Measurements from ENCODE around the gene NCF4.

The NCF4 gene

DNA sequence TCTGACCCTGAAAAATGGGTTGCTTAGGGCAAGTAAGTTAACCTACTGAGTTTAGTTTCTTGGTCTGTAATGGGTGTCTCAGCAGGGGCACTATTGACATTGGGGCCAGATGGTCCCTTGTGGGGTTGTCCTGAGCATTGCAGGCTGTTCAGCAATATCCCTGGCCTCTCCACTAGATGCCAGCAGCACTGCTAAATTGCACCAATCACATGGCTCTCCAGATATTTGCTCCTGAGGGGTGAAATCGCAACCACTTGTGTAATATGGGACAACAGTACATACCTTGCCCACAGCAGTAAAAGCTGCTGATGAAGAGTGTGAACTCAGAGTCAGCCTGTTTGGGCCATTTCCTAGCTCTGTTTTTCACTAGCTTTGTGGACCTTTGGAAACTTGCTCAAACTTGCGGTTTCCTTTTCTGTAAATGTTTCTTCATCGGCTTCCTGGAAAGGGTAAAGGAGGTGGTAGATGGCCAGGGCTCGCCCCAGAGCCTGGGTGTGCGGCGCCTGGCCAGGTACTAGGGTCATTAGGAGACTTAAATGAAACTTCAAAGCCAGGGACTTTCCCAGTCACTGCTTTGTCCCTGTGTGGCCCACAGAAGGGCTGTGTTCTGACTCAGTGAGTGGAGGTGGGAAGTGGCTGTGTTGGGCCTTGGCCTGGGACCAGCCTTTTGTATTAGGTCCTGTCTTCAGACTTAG, 13.0 kb downstream of the NCF4 start:
- no peak overlapping the region for H3K4me3 ChIP-seq (ENCODE audit: insufficient read depth, low read depth, low read length, poor library complexity, severe bottlenecking)
- DNase-seq = no peak
- H3K27ac ChIP-seq (ENCODE audit: insufficient read depth, low read length, poor library complexity, severe bottlenecking) = peak overlapping the region; percentile 7
- no peaks in the 10 kb centered on the region for H3K36me3 ChIP-seq (ENCODE audit: control insufficient read depth, insufficient read depth, low read length)
- H3K27me3 ChIP-seq (replicated peaks; ENCODE audit: control insufficient read depth, insufficient read depth, low read length, poor library complexity, severe bottlenecking) = no peaks in the 10 kb centered on the region
- no peaks in the 10 kb centered on the region for H3K9me3 ChIP-seq (ENCODE audit: control insufficient read depth, low read length)
- H3K4me1 ChIP-seq (ENCODE audit: control insufficient read depth, insufficient read depth, low read length, poor library complexity, severe bottlenecking) = peaks cover 11% of the 10 kb centered on the region

- Histone ChIP-seq H3K27me3 (replicated peaks; ENCODE audit: control insufficient read depth, insufficient read depth, low read length, poor library complexity, severe bottlenecking) (no peaks in the 10 kb centered on the region), H3K4me1 (ENCODE audit: control insufficient read depth, insufficient read depth, low read length, poor library complexity, severe bottlenecking) (peaks cover 11% of the 10 kb centered on the region), H3K4me3 (ENCODE audit: insufficient read depth, low read depth, low read length, poor library complexity, severe bottlenecking) (no peak overlapping the region), H3K27ac (ENCODE audit: insufficient read depth, low read length, poor library complexity, severe bottlenecking) (no peak overlapping the region), H3K36me3 (ENCODE audit: control insufficient read depth, insufficient read depth, low read length) (no peaks in the 10 kb centered on the region), H3K9me3 (ENCODE audit: control insufficient read depth, low read length) (no peaks in the 10 kb centered on the region)
- DNase-seq = no peak
Observed at GRCh38 chr22:36874309-36874696, 13.5 kb downstream of the NCF4 start.

GRCh38 chr22:36874736-36875135, 13.9 kb downstream of the NCF4 start:
- H3K4me3 ChIP-seq (ENCODE audit: insufficient read depth, low read depth, low read length, poor library complexity, severe bottlenecking) = no peak overlapping the region
- H3K36me3 ChIP-seq (ENCODE audit: control insufficient read depth, insufficient read depth, low read length) = no peaks in the 10 kb centered on the region
- DNase-seq = no peak
- no peaks in the 10 kb centered on the region for H3K27me3 ChIP-seq (replicated peaks; ENCODE audit: control insufficient read depth, insufficient read depth, low read length, poor library complexity, severe bottlenecking)
- no peaks in the 10 kb centered on the region for H3K9me3 ChIP-seq (ENCODE audit: control insufficient read depth, low read length)
- H3K27ac ChIP-seq (ENCODE audit: insufficient read depth, low read length, poor library complexity, severe bottlenecking) = no peak overlapping the region
- peaks cover 11% of the 10 kb centered on the region for H3K4me1 ChIP-seq (ENCODE audit: control insufficient read depth, insufficient read depth, low read length, poor library complexity, severe bottlenecking)

DNA sequence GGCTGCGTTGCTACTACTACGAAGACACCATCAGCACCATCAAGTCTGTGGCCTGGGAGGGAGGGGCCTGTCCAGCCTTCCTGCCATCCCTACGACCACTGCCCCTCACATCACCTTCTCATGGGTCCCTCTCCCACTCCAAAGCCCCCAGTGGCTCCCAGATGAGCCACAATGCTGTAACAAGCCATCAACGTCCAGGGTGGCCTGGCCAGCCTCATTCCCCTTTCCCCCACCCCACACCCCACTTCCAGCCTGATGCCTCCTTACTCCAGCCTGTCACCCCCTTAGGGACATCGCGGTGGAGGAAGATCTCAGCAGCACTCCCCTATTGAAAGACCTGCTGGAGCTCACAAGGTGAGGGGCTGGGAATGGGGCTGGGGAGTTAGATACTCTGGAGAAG, 14.9 kb downstream of the NCF4 start:
- Histone ChIP-seq H3K4me1 (ENCODE audit: control insufficient read depth, insufficient read depth, low read length, poor library complexity, severe bottlenecking) (peaks cover 11% of the 10 kb centered on the region), H3K4me3 (ENCODE audit: insufficient read depth, low read depth, low read length, poor library complexity, severe bottlenecking) (no peak overlapping the region), H3K27ac (ENCODE audit: insufficient read depth, low read length, poor library complexity, severe bottlenecking) (no peak overlapping the region), H3K9me3 (ENCODE audit: control insufficient read depth, low read length) (peaks cover 5% of the 10 kb centered on the region), H3K27me3 (replicated peaks; ENCODE audit: control insufficient read depth, insufficient read depth, low read length, poor library complexity, severe bottlenecking) (no peaks in the 10 kb centered on the region), H3K36me3 (ENCODE audit: control insufficient read depth, insufficient read depth, low read length) (no peaks in the 10 kb centered on the region)
- DNase-seq = no peak

GRCh38 chr22:36879775-36880174, 19.0 kb downstream of the NCF4 start:
- no peak overlapping the region for H3K4me3 ChIP-seq (ENCODE audit: insufficient read depth, low read depth, low read length, poor library complexity, severe bottlenecking)
- H3K4me1 ChIP-seq (ENCODE audit: control insufficient read depth, insufficient read depth, low read length, poor library complexity, severe bottlenecking) = no peaks in the 10 kb centered on the region
- no peaks in the 10 kb centered on the region for H3K36me3 ChIP-seq (ENCODE audit: control insufficient read depth, insufficient read depth, low read length)
- H3K27me3 ChIP-seq (replicated peaks; ENCODE audit: control insufficient read depth, insufficient read depth, low read length, poor library complexity, severe bottlenecking) = no peaks in the 10 kb centered on the region
- no peak overlapping the region for H3K27ac ChIP-seq (ENCODE audit: insufficient read depth, low read length, poor library complexity, severe bottlenecking)
- DNase-seq = no peak
- H3K9me3 ChIP-seq (ENCODE audit: control insufficient read depth, low read length) = peaks cover 12% of the 10 kb centered on the region

DNA sequence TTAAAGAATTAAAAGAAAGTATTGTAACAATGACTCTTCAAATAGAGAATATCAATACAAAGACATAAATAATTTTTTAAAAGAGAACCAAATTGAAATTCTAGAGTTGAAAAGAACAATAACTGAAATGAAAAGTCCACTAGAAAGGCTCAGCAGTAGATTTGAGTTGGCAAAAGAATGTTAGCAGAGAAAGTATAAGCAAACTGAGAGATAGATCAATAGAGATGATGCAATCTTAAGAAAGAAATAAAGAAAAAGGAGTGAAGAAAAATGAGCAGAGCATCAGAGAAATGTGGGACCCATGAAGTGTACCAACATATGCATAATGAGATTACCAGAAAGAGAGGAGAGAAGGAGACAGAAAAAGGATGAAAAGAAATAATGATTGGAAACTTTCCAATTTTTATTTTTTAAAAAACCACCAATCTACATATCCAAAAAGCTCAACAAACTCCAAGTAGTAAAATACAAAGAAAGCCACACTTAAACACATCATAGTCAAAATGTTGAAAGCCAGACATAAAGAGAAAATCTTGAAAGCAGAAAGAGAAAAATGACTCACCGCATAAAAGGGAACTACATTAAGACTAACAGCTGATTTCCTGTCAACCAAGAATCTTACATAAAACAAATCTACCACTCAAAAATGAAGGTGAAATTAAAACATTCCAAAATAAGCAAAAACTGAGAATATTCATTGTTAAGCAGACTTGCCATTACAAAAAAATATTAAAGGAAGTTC, 20.9 kb downstream of the NCF4 start:
- DNase-seq = no peak
- H3K4me3 ChIP-seq (ENCODE audit: insufficient read depth, low read depth, low read length, poor library complexity, severe bottlenecking) = no peak overlapping the region
- no peaks in the 10 kb centered on the region for H3K4me1 ChIP-seq (ENCODE audit: control insufficient read depth, insufficient read depth, low read length, poor library complexity, severe bottlenecking)
- H3K9me3 ChIP-seq (ENCODE audit: control insufficient read depth, low read length) = peaks cover 12% of the 10 kb centered on the region
- H3K27me3 ChIP-seq (replicated peaks; ENCODE audit: control insufficient read depth, insufficient read depth, low read length, poor library complexity, severe bottlenecking) = no peaks in the 10 kb centered on the region
- H3K36me3 ChIP-seq (ENCODE audit: control insufficient read depth, insufficient read depth, low read length) = no peaks in the 10 kb centered on the region
- H3K27ac ChIP-seq (ENCODE audit: insufficient read depth, low read length, poor library complexity, severe bottlenecking) = no peak overlapping the region

DNA sequence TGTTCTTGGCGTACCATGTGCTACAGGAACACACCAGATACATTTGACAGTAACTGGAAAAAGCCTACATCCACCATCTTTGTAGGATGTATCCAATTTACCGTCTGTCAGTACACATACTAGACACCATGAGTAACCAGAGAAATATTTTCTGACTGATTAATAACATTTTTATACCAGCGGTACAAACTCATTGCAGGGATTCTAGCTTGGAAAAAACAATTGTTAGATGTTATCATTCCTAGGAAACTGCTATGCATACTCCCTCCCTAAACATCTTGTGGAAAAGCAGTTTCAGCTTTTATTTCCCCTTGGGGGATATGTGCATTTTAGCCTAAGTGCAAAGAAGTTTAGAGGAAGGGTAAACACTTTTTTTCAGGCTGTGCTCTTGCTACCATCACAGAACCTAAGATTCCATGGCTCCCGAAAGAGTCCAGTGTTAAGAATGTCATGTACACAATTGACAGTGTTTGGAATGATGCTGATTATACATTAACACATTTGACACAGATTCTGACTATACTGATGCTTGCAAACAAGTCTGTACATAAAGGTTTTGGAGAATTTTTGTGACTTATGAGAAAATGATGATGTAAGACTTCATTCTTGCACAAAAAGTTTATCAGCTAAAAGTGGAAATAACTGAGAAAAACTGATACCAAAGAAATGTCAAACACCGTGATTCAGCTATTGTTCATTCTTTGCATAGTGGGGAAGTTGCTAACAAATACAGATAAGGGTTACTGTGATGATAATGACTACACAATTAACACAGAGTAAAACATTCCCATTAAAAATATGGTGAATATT, 23.7 kb downstream of the NCF4 start:
- Histone ChIP-seq H3K4me1 (ENCODE audit: control insufficient read depth, insufficient read depth, low read length, poor library complexity, severe bottlenecking) (no peaks in the 10 kb centered on the region), H3K4me3 (ENCODE audit: insufficient read depth, low read depth, low read length, poor library complexity, severe bottlenecking) (no peak overlapping the region), H3K36me3 (ENCODE audit: control insufficient read depth, insufficient read depth, low read length) (no peaks in the 10 kb centered on the region), H3K27ac (ENCODE audit: insufficient read depth, low read length, poor library complexity, severe bottlenecking) (no peak overlapping the region), H3K9me3 (ENCODE audit: control insufficient read depth, low read length) (peaks cover 12% of the 10 kb centered on the region), H3K27me3 (replicated peaks; ENCODE audit: control insufficient read depth, insufficient read depth, low read length, poor library complexity, severe bottlenecking) (no peaks in the 10 kb centered on the region)
- DNase-seq = no peak

- H3K4me3 ChIP-seq (ENCODE audit: insufficient read depth, low read depth, low read length, poor library complexity, severe bottlenecking) = no peak overlapping the region
- H3K27me3 ChIP-seq (replicated peaks; ENCODE audit: control insufficient read depth, insufficient read depth, low read length, poor library complexity, severe bottlenecking) = no peaks in the 10 kb centered on the region
- H3K9me3 ChIP-seq (ENCODE audit: control insufficient read depth, low read length) = peaks cover 9% of the 10 kb centered on the region
- no peaks in the 10 kb centered on the region for H3K36me3 ChIP-seq (ENCODE audit: control insufficient read depth, insufficient read depth, low read length)
- H3K27ac ChIP-seq (ENCODE audit: insufficient read depth, low read length, poor library complexity, severe bottlenecking) = no peak overlapping the region
- H3K4me1 ChIP-seq (ENCODE audit: control insufficient read depth, insufficient read depth, low read length, poor library complexity, severe bottlenecking) = no peaks in the 10 kb centered on the region
- no peak for DNase-seq
Observed at GRCh38 chr22:36885474-36885873, 24.7 kb downstream of the NCF4 start.

DNA sequence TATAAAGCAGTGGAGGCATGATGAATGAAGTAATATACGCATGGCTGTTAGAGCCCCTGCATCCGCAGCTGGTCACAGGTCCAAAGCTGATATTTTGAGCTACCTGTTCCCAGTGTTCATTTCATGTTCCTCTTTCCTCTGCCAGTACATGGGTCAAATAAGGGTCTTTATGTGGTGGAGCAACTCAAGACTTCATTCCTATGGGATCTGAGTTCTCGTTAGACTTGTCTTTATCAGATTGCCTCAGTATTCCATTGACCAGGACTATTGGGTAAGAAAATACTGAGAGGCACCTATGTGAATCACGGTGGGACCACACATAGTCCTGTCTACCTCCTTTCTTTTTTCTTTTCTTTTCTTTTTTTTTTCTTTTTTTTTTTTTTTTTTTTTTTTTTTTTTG, 25.2 kb downstream of the NCF4 start:
- Histone ChIP-seq H3K27ac (ENCODE audit: insufficient read depth, low read length, poor library complexity, severe bottlenecking) (no peak overlapping the region), H3K9me3 (ENCODE audit: control insufficient read depth, low read length) (peaks cover 4% of the 10 kb centered on the region), H3K4me3 (ENCODE audit: insufficient read depth, low read depth, low read length, poor library complexity, severe bottlenecking) (no peak overlapping the region), H3K36me3 (ENCODE audit: control insufficient read depth, insufficient read depth, low read length) (no peaks in the 10 kb centered on the region), H3K27me3 (replicated peaks; ENCODE audit: control insufficient read depth, insufficient read depth, low read length, poor library complexity, severe bottlenecking) (no peaks in the 10 kb centered on the region), H3K4me1 (ENCODE audit: control insufficient read depth, insufficient read depth, low read length, poor library complexity, severe bottlenecking) (no peaks in the 10 kb centered on the region)
- no peak for DNase-seq

- no peak overlapping the region for H3K4me3 ChIP-seq (ENCODE audit: insufficient read depth, low read depth, low read length, poor library complexity, severe bottlenecking)
- DNase-seq = no peak
- no peaks in the 10 kb centered on the region for H3K9me3 ChIP-seq (ENCODE audit: control insufficient read depth, low read length)
- H3K27ac ChIP-seq (ENCODE audit: insufficient read depth, low read length, poor library complexity, severe bottlenecking) = no peak overlapping the region
- no peaks in the 10 kb centered on the region for H3K4me1 ChIP-seq (ENCODE audit: control insufficient read depth, insufficient read depth, low read length, poor library complexity, severe bottlenecking)
- no peaks in the 10 kb centered on the region for H3K27me3 ChIP-seq (replicated peaks; ENCODE audit: control insufficient read depth, insufficient read depth, low read length, poor library complexity, severe bottlenecking)
- no peaks in the 10 kb centered on the region for H3K36me3 ChIP-seq (ENCODE audit: control insufficient read depth, insufficient read depth, low read length)
Observed at GRCh38 chr22:36887162-36887561, 26.4 kb downstream of the NCF4 start.
